ENCODE data around the gene KRTAP10-3.

GRCh38 chr21:44548922-44549321 lies 9.7 kb downstream of the KRTAP10-3 start:
- TF ChIP-seq CTCF (IDR thresholded peaks at IDR 0.05) (no peak), POLR2A (IDR thresholded peaks at IDR 0.05) (no peak), EP300 (IDR thresholded peaks at IDR 0.05) (no peak)

Data from ovary (tissue), 3 donors.